Progenitor cell of endocrine pancreas (in vitro differentiated cells): ENCODE results near the gene SEL1L2. TPM values are rescaled to one million over a fixed set of nuclear protein-coding genes. Genes with fewer than 3 reads are reported as not detected.

ENCODE experiments used
- DNase-seq: peaks from one replicate; pipeline ENCODE4 v3.0.0; 2021; ENCODE audit warnings: low spot score; ENCODE audit not compliant: unreplicated experiment
- H3K27ac Mint-ChIP-seq: 2 replicates; pipeline ENCODE4 v1.8.0; 2021; ENCODE audit warnings: mild to moderate bottlenecking, moderate library complexity, mixed read lengths
- H3K27me3 Mint-ChIP-seq: 2 replicates; pipeline ENCODE4 v1.8.0; 2021; ENCODE audit warnings: mixed read lengths
- H3K36me3 Mint-ChIP-seq: 2 replicates; pipeline ENCODE4 v1.8.0; 2022; ENCODE audit warnings: mixed read lengths; ENCODE audit not compliant: insufficient read depth
- H3K4me1 Mint-ChIP-seq: 2 replicates; pipeline ENCODE4 v1.8.0; 2021; ENCODE audit warnings: low read depth, mixed read lengths
- H3K4me3 Mint-ChIP-seq: 2 replicates; pipeline ENCODE4 v1.8.0; 2021; ENCODE audit warnings: low read depth, mild to moderate bottlenecking, moderate library complexity, mixed read lengths
- H3K9me3 Mint-ChIP-seq: 2 replicates; pipeline ENCODE4 v1.8.0; 2021; ENCODE audit warnings: low read depth, mixed read lengths
- CTCF ChIP-seq: fragments of 200-600 bp; sonication (generic); IDR thresholded peaks from one replicate; pipeline ENCODE4 v1.5.0; 2021; ENCODE audit warnings: antibody characterized with exemption, mild to moderate bottlenecking; ENCODE audit not compliant: unreplicated experiment
- total RNA-seq: library from RNA; stranded (reverse); gene quantifications from 2 replicates; pipeline ENCODE4 v1.2.1, GENCODE V29; 2021

Gene SEL1L2
- total RNA-seq, 1 donor from 2014 or later: not detected

GRCh38 chr20:13873831-13874230 is 116.6 kb downstream of the SEL1L2 start:
- H3K27me3 Mint-ChIP-seq: peaks cover 7% of the 10 kb centered on the region
- DNase-seq: no peak
- H3K4me1 Mint-ChIP-seq: peaks cover 16% of the 10 kb centered on the region
- no peak for TF ChIP-seq CTCF
- no peak overlapping the region for H3K4me3 Mint-ChIP-seq
- H3K9me3 Mint-ChIP-seq: no peaks in the 10 kb centered on the region
- no peak overlapping the region for H3K27ac Mint-ChIP-seq
- no peaks in the 10 kb centered on the region for H3K36me3 Mint-ChIP-seq

GRCh38 chr20:13870170-13870748 is 120.2 kb downstream of the SEL1L2 start:
- Mint-ChIP-seq H3K4me1 (peaks cover 7% of the 10 kb centered on the region), H3K4me3 (no peak overlapping the region), H3K27ac (no peak overlapping the region), H3K9me3 (no peaks in the 10 kb centered on the region), H3K36me3 (no peaks in the 10 kb centered on the region), H3K27me3 (peaks cover 7% of the 10 kb centered on the region)
- no peak for DNase-seq
- peak; percentile 9 for TF ChIP-seq CTCF

- Mint-ChIP-seq H3K9me3 (no peaks in the 10 kb centered on the region), H3K27me3 (peaks cover 3% of the 10 kb centered on the region), H3K4me1 (no peaks in the 10 kb centered on the region), H3K4me3 (no peak overlapping the region), H3K36me3 (no peaks in the 10 kb centered on the region), H3K27ac (no peak overlapping the region)
- DNase-seq: no peak
- TF ChIP-seq CTCF: no peak
These were observed 122.1 kb downstream of the SEL1L2 start for GRCh38 chr20:13868331-13868730.

- Mint-ChIP-seq H3K36me3 (no peaks in the 10 kb centered on the region), H3K27ac (no peak overlapping the region), H3K4me3 (no peak overlapping the region), H3K4me1 (no peaks in the 10 kb centered on the region), H3K27me3 (peaks cover 3% of the 10 kb centered on the region), H3K9me3 (peaks cover 3% of the 10 kb centered on the region)
- DNase-seq: no peak
- no peak for TF ChIP-seq CTCF
These were observed 124.5 kb downstream of the SEL1L2 start for GRCh38 chr20:13865791-13866351.

- TF ChIP-seq CTCF: no peak
- Mint-ChIP-seq H3K4me1 (no peaks in the 10 kb centered on the region), H3K36me3 (no peaks in the 10 kb centered on the region), H3K27me3 (peaks cover 3% of the 10 kb centered on the region), H3K4me3 (no peak overlapping the region), H3K9me3 (peaks cover 3% of the 10 kb centered on the region), H3K27ac (no peak overlapping the region)
- no peak for DNase-seq
These were observed 125.3 kb downstream of the SEL1L2 start for GRCh38 chr20:13865156-13865555.
